ENCODE measurements around the gene FAM107A.

FAM107A gene

GRCh38 chr3:58520403-58521335 lies 56.5 kb downstream of the FAM107A start:
- DNase-seq (ENCODE audit: low read depth in 2 of 2, low spot score in 1 of 2) = no peak

GRCh38 chr3:58519668-58520402 lies 57.4 kb downstream of the FAM107A start:
- no peak for DNase-seq (ENCODE audit: low read depth in 2 of 2, low spot score in 1 of 2)

- DNase-seq (ENCODE audit: low read depth in 2 of 2, low spot score in 1 of 2) = no peak
These were observed 58.9 kb downstream of the FAM107A start for GRCh38 chr3:58518291-58518789.

- no peak for DNase-seq (ENCODE audit: low read depth in 2 of 2, low spot score in 1 of 2)
These were observed 62.8 kb downstream of the FAM107A start for GRCh38 chr3:58514405-58514804.
